ENCODE data around the gene SREBF2. TPM values are rescaled to one million over a fixed set of nuclear protein-coding genes. Genes with fewer than 3 reads are reported as not detected.
A peak's percentile ranks its signal among the peaks of the same experiment; 100 is the strongest.

The SREBF2 gene
- total and polyA plus RNA-seq, 10 of the 15 experiments (the other 5 are each of a cell fraction or from before 2014, with no cell fraction given) = 2.4 to 177 (median 78.8) TPM

GRCh38 chr22:41949297-41949965 lies 116.5 kb downstream of the SREBF2 start (continued):
- TF ChIP-seq ELK1 (IDR thresholded peaks at IDR 0.05; ENCODE audit: low read depth, low read length) = no peak
- no peak for TF ChIP-seq ATF2 (IDR thresholded peaks at IDR 0.05; ENCODE audit: low read length)
- no peak for TF ChIP-seq GABPA (IDR thresholded peaks at IDR 0.05; ENCODE audit: low read depth)
- 0 out of 2 replicates have a peak, but pooled peaks have one; percentile 79 for TF ChIP-seq RB1 (IDR thresholded peaks at IDR 0.05; ENCODE audit: borderline replicate concordance)
- TF ChIP-seq ETV6 (conservative IDR thresholded peaks at IDR 0.05 in 1 of 2, IDR thresholded peaks at IDR 0.05 in 1 of 2; ENCODE audit: borderline replicate concordance in 1 of 2, low read depth in 1 of 2) = no peak; a peak in 1 of 4 replicates
- no peak for TF ChIP-seq ZSCAN29 (IDR thresholded peaks at IDR 0.05)
- TF ChIP-seq IRF5 (IDR thresholded peaks at IDR 0.05; ENCODE audit: borderline replicate concordance) = no peak
- TF ChIP-seq NKRF (conservative IDR thresholded peaks at IDR 0.05) = no peak
- TF ChIP-seq ATF7 (IDR thresholded peaks at IDR 0.05; ENCODE audit: low read depth) = peak; percentile 44
- TF ChIP-seq RELA (IDR thresholded peaks at IDR 0.05; ENCODE audit: borderline replicate concordance, partially characterized antibody) = peak; percentile 90
- no peak for TF ChIP-seq CTCF (IDR thresholded peaks at IDR 0.05 in 2 of 3, conservative IDR thresholded peaks at IDR 0.05 in 1 of 3; ENCODE audit: control insufficient read depth in 2 of 3, extremely low read depth in 1 of 3, insufficient read depth in 1 of 3, low read depth in 3 of 3, low read length in 3 of 3)
- TF ChIP-seq SMAD5 (IDR thresholded peaks at IDR 0.05; ENCODE audit: low read depth) = no peak; the same call in 1 of the 2 replicates
- no peak for TF ChIP-seq ZBTB4 (CRISPR knock-in tag; IDR thresholded peaks at IDR 0.05)
- TF ChIP-seq MEF2B (IDR thresholded peaks at IDR 0.05; ENCODE audit: partially characterized antibody, poor library complexity, severe bottlenecking) = peak; percentile 100
- no peak for TF ChIP-seq PBX3 (IDR thresholded peaks at IDR 0.05; ENCODE audit: insufficient replicate concordance, low read depth, low read length)
